ENCODE measurements around the gene SCN3A.

SCN3A gene

DNA sequence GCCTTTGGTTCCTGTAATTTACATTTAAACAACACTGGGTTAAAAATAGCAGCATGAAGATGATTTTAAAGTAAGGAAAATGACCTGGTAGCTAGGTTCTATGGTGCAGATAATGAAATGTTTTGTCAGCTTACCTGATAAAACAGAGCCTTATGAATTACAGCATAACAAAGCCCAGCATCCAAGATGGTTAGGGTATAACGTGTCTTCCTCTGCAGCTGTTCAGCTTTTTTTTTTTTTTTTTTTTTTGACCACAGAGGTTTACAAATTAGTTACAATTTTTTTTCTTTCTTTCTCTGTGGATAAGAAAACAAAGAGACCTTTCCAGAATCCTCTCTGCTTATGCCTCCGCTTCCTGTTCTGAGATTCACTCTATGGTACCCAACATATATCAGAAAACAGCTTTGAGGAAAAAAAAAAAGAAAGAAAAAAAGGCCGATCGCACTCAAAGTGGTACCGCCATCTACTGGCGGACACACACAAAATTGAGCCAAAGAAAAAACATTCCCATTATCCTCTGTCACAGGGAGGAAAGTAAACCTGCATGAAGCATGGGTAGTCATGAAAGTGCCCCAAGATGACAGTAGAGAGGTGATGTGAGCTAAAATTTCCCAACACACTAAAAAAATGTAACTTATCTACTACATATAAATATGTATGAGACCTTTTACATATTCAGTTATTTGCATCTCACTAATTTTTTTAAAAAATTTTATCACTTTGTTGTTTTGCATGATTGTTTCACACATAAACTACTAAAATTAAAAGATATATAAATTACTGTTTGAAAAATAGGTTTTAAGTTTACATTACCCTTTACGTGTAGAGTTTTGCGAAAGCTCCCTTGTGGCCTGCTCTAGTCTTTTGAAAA lies at the start of gene SCN3A:
SCN3A (minus strand) TSS at position 362 of the 871 bp plus-strand sequence. CDS start 27,656 bp downstream, outside the sequence.
- peak; percentile 88 for DNase-seq

DNA sequence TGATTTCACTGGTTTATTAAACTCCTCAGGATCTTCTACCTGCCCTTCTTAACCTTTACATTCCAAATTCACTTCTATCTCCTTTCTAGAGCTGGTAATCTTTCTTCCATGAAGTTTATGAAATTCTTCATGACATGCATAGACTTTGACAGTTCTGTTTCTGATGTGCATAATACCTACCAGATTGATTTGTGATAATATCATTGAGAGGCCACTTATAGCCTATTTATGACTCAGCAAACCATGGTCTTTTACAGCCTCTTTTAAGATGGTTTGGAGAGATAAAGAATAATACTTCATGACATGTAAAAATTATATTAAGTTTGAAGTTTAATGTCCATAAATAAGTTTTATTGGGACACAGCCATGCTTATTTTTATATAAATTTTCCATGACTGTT lies 49.3 kb upstream of the SCN3A start:
- no peak for DNase-seq

DNA sequence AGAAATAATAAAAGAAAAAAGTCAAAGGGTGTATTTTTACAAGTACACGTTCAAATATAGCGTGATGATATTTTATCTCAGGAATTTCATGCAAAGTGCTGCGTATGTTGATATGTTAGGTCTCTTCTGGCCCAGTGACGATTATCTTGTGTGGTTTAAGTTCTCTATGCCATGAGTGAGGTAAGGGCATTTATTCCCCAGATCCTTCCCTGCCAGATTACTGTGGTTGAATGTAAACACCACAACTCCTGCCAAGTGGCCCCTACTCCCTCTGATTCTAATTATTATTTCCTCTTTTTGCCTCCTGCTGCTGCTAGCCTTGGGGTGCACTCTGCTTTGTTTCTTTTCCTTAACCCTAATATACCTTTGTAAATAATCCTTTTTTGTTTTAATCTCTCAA lies 47.5 kb upstream of the SCN3A start:
- DNase-seq = peak; percentile 50

DNA sequence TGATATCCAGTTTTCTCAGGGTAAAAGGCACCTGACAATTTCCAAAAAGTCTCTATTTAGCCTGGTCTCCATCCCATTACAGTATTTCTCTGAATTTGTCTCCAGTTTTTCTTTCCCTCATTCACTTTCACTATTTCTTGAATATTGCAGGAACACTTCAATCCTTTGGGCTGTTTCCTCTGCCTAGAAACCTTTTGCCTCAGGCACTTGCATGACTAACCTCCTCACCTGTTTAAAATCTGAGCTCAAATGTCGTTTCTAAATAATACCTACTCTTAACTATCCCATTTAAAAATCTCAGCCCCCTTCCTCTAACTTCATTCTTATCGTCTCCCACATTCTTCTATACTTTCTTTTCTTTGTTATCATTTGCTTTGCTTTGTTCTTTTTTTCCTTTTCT lies 44.4 kb upstream of the SCN3A start:
- no peak for DNase-seq

DNA sequence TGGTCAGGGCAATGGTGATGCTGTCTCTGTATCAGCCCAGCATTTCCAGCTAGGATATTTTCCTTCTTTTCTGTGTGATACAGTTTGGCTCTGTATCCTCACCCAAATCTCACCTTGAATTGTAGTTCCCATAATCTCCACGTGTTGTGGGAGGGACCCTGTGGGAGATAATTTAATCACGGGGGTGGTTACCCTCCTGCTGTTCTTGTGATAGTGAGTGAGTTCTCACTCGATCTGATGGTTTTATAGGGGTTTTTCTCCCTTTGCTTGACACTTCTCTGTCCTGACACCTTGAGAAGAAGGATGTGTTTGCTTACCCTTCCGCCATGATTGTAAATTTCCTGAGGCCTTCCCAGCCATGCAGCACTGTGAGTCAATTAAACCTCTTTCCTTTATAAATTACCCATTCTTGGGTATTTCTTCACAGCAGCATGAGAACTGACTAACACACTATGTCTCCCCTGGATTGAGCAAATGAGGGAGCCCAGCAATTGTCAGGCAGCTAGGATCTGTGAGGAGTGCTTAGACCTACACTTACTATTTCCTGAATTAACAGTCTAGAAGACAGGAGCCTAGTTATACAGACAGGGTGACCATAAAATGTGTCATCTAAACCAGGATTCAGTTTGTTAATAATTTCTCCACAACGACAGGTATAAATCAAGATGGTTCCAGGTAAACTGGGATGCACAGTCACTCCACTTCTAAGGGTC lies 41.4 kb upstream of the SCN3A start:
- DNase-seq = no peak

DNA sequence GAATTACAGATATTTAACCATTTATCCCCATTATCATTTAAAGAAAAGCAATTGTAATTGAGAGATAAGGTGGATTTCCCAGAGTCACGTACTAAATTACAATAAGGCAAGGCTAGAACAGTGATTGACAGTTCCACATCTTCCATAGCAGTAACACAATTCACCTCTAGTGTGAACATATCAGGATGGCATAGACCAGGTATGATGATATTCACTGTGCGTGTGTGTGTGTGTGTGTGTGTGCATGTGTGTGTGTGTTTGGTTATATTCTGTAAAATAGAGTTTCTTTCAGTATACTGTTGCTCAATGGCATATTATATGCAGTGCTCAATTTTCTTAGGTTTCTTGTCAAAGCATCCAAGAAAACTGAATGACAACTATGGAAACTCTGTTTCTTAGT lies 37.1 kb upstream of the SCN3A start:
- no peak for DNase-seq

DNA sequence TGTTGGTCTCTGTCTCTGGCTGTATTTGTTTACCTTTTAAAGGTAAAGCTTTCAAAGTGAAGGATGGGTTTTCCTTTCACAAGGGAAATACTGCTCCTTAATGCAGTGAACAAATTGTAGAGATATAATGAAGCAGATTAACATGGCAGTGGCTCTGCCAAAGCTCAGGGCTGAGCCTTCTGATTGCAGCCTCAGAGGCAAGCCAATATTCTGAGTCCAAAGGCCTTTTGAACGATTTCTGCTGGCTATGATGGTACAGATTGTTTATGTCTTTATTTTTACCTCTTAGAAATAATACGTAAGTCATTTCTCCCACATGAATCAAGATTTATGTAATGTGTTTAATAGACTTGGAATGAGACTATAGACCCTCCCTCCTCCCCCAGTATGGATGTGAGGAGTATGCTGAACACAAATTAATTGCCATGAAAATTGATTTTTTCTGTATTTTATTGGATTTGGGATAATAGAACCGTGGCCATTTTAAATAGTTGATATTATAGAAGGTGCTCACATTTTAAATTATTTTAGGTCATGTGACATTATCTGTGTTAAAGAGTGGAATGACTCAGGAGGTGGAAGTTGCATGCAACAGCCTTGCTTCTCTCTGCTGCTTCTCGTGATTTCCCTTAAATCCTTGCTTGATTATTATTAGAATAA lies 36.1 kb upstream of the SCN3A start:
- no peak for DNase-seq

DNA sequence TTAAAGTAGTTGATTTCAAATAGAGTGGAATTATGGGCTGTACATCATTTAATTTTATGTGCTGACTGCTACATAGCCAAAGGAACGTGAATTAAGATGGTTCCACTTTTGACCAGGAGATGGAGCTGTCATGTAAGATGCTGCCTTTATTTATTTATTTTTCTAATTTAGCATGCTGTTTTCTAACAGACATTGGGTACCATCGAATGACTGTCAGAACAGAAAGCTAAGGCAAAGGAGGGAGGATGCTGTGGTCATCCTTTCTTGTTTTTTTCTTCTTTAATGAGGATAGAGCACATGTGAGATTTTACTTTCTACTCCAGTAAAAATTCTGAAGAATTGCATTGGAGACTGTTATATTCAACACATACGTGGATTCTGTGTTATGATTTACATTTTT lies 35.4 kb upstream of the SCN3A start, which contains the start of gene SCN2A:
SCN2A (plus strand) TSS at position 185 of the 400 bp plus-strand sequence. CDS start 56,410 bp downstream, outside the sequence.
- DNase-seq = no peak

DNA sequence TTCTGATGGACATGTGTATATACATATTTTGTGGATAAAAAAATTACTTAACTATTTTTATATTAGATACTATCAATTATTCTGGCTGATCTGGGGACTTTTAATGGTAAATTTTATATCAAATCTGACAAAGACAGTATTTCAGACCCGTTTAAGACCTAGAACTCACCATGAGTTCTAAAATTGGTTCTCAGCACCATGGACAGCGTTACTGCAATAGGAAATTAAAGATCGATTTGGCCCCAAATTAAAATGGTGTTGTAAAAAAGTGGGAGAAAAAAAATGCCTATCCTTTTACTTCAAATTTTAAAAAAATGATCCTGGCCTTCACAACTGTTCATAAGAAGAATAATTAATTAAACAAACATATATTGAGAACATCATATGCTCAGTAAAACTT lies 34.4 kb upstream of the SCN3A start:
- no peak for DNase-seq

DNA sequence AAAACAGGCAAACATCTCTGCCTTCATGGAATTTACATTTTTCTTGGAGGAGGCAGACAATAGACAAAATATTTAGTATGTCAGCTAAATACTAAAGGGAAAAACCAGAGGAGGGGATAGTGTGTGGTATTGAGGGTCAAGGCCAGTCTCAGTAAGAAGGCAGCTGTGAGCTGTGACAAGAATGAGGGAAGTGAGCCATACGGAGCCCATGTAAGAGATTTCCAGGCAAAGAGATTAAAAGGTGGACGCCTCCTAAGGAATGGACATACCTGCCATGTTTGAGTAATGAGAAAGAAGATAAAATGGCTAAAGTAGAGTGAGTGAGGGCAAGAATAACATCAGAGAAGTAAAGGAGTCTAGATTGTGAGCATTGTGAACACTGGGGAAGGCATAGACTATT lies 33.2 kb upstream of the SCN3A start:
- no peak for DNase-seq

DNA sequence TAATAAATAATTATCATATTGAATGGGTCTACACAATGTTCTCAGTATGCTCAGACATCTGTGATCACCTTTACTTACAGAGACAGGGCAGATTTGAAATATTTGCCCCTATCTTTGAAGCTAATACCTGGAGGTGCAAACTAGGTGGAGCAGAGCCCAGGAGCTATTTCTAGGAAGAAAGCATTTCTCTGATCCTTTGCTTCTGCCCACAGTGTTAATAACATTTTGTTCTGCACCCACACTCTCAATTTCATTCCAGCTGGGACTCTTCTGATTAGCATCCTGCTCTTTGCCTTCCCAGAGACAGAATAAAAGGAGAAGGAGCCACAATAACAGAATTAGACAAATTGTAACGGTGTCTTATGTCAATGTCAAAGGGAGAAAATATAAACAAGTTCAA lies 23.7 kb upstream of the SCN3A start:
- DNase-seq = no peak

DNA sequence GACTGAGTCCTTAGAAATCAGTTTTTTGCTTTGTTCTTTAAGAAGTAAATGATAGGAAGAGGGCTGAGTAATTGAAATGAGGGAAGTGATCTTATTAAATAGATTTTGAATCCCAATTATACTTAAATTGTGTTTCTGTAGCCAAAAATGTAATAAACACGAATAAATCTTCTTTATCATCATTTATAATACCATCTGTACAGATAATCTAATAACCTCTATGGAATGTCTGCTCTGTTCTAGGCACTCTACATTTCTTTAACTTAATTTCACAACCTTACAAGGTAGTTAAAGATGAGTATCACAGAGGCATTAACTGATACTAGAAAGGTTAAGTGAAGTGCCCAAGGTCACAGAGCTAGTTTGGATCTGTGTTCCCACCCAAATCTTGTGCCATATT lies 21.1 kb upstream of the SCN3A start:
- DNase-seq = no peak

DNA sequence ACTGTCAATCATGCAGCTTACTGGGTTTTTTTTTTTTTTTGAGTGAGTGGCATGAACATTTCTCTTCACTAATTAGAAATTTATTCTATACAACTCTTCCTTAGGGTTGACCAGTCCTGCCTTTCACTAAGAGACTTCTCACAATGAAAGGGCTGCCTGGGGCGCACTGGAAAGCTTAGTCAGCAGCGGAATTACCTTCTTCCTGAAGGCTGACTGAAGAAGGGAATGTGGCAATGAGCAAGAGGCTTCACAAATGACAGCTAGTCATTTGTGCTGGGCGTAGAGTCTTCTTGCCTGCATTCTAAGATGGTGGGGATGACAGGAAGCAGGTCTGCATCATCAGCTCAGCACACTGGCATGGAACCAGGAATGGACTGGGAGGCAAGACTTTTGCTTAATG lies 15.6 kb upstream of the SCN3A start:
- no peak for DNase-seq

DNA sequence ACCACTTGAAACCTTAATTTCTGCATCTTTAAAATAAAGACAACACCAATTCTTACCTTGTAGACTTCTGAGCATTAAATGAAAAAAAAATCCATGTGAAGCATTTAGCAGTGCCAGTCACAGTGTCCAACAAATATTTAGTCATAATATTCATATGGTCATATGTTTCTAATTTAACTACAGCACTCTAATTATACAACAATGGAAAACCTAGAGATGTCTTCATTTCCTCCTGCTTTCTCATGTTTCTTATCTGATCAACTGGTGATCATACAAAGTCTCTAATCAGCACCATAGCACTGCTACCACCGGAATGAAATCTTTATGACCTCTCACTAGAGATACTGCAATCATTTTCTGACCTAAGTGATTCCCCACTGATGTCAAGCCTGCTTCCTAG lies 10.2 kb upstream of the SCN3A start:
- no peak for DNase-seq

DNA sequence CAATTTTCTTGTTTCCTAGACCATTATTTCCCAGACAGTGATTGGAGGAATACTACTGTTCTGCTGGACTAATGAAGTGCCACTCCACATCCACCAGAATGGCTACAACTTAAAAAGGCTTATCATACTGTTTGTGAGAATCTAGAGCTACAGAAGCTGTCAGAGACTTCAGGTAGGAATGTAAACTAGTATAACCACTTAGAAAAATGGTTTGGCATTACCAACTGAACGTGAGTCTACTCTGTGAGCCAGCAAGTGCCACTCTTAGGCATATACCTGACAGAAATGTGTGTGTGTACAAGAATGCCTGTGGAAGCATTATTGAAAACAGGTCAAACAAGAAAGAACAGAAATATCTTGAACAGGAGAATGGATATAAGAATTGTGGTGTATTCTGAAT lies 4.2 kb upstream of the SCN3A start:
- DNase-seq = no peak

DNA sequence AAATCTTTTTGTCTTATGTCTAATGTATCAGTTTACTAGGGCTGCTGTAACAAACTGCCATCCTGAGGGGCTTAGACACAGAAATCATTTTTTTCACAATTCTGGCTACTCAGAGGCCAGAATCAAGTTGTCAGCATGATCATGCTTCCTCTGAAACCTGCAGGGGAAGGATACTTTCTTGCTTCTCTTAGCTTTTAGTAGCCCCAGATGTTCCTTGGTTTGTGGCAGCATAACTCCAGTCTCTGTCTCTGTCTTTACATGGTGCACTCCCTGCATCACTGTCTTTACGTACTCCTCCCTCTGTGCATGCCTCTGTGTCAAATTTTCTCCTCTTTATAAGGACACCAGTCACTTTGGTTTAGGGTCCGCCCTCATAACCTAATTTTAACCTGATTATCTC lies 2.0 kb upstream of the SCN3A start:
- DNase-seq = no peak

DNA sequence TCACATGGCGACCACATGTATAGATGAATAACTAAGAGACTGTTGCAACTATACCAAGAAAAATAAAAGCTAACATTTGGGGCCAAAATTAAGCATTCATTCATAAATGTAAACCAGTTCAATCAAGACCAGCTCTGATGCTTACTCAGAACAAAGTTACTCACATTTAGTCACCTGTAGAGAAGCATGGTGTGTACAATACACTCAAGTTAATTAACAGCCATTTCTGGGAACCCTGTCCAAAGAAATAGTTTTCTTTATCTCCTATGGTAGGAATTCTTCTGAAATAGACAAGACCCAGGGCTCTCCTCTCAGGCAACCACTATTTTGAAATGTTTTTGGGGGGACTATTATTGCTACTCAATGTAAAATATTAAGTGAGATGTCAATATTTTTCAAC lies 1.6 kb downstream of the SCN3A start:
- DNase-seq = no peak

DNA sequence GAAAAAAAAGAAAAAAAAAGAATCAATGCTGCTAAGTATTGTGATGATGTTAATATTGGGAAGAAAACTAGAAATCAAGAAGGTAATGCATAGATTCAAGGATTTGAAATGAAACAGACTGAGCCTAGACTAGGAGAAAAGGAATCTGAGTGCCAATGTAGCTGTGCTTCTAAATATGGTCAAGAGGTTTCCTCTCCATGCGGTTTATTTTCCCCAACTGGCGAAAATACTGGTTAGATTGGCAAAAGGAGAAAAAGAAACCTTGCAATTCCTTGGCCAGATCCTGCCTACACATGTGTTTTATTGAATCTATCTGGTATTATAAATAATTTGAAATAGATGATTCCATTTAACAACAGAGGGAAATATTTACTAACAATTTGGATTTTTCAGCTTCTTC lies 5.7 kb downstream of the SCN3A start:
- DNase-seq = no peak

DNA sequence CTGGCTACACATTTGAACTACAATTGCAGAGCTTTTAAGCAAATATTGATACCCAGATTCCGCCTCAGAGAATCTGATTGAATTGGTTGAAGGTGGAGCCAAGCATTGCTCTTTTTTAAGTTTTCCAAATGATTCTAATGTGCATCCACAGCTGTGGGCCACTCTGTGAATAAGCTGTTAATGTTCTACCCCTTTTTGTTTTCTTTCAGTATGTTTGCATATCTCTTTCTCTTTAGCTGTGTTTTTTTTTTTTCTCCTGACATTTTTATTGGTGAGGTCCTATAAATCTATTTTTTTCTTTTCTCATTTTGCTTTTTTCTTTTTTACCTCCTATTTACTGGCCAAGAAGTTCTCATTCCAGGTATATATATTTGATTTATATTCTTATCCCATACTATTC lies 6.5 kb downstream of the SCN3A start:
- DNase-seq = no peak

DNA sequence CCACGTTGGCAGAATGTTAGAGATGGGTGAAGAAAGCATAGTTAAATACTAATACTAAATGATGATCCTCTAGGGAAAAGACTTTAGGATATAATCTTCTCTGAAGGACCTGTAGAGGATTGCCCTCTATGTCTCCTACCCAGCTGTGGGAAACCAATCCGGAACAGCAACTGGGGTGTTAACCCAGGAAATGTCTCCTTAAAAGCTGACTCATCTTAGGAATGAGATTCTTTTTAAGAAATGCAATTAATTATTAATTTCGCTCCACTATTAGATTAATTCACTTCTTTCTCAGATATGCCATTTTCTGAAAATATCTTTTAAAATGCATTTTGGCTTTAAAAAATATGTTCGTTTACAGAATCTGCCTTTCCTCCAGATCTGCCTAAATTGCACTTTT lies 7.4 kb downstream of the SCN3A start:
- no peak for DNase-seq

DNA sequence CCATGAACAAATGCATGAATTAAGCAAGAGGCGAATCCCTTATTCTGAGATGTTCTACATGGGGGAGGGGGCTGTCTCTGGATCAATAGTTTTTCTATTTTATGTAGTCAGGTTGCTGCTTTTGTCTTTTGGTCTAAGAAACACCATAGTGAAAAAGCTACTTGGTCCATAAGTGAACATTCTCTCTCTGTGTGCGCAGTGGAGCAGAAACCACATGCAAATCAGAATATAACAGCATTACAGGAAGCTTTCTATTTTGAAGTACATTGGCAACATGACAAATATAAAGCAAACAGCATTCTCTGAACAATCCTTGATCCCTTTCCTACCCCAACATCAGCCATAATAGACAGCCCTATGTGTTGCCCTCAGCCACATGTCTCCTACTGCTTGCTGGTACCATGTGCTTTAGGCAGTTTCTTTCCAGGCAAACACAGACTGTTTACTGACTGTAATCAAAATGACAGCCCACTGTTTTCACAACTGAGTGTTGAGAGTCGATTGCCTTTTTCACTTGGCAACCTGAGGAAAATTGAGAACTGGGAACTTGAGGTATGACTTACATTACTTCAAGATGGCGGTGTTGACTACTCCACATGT lies 10.6 kb downstream of the SCN3A start:
- DNase-seq = peak; percentile 97

DNA sequence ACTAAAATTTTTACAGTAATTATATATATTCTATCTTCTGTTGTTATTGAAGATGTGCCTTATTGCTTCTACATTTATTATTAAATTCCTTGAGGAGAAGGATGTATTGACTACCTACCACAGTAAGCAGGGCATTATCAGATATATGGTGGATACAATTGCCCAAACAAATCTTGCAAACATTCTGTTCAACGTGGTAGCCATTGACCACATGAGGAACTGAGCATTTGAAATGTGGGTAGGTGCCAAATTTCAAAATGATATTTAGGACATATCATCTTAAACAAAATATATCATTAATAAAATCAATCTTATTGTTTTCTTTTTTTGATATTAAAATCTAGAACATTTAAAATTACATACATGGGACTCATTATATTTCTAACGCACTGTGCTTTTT lies 11.1 kb downstream of the SCN3A start:
- no peak for DNase-seq

DNA sequence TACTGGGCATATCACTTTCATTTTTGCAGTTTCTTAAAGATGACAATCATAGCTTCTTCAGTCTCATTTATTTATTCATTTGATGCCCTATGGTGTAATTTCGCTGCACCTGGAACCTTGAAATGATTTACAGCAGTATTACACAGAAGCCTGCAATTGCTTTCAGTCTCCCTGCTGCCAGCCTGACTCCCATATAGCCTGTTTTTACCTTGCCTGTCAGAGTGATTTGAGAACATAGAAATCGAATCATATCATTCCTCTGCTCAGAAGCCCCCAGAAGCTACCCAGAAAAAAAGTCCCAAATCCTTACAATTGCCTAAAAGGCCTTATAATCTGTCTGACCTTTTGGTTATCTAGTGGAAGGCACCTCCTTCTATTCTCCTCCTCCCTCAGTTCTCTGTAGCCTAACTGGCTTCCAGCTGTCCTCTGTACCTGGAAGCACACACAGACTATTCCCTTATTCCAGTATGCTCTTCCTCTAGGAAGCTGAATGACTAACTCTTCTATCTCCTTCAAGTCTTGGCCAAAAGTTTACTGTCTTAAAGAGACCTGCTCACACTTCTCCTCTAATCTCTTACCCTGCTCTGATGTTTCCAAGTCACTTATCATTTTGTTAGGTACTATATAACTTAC lies 12.6 kb downstream of the SCN3A start:
- DNase-seq = peak; percentile 79
